ENCODE measurements around the gene IL1RAP.

The IL1RAP gene

GRCh38 chr3:190568036-190568435 is 54.2 kb downstream of the IL1RAP start:
- H3K4me3 ChIP-seq (replicated peaks; ENCODE audit: low read depth, low read length): no peak overlapping the region
- peak; percentile 14 for DNase-seq (ENCODE audit: low read depth)
- TF ChIP-seq, protein P1, sequence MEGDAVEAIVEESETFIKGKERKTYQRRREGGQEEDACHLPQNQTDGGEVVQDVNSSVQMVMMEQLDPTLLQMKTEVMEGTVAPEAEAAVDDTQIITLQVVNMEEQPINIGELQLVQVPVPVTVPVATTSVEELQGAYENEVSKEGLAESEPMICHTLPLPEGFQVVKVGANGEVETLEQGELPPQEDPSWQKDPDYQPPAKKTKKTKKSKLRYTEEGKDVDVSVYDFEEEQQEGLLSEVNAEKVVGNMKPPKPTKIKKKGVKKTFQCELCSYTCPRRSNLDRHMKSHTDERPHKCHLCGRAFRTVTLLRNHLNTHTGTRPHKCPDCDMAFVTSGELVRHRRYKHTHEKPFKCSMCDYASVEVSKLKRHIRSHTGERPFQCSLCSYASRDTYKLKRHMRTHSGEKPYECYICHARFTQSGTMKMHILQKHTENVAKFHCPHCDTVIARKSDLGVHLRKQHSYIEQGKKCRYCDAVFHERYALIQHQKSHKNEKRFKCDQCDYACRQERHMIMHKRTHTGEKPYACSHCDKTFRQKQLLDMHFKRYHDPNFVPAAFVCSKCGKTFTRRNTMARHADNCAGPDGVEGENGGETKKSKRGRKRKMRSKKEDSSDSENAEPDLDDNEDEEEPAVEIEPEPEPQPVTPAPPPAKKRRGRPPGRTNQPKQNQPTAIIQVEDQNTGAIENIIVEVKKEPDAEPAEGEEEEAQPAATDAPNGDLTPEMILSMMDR (IDR thresholded peaks at IDR 0.05; ENCODE audit: low read length, missing control alignments): no peak

DNA sequence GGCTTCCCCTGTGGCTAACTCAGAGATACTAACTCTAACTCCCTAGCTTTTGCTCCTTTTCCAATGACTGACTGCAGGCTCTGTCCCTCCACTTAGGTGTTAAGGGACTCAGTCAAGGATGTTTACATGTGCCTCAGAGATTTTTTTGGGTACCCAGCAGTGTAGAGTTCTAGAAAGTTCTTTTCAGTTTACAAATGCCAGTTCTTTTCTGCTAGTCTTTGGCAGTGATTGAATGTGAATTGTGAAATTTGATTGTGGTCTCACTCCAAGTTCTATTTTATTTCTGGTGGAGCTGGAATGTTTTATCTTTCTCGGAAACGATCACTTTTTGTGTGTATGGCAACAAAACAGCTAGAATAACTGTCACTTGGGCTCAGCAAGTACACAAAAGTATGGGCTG is 60.6 kb downstream of the IL1RAP start:
- TF ChIP-seq, protein P1 (IDR thresholded peaks at IDR 0.05; ENCODE audit: low read length, missing control alignments): no peak
- H3K4me3 ChIP-seq (replicated peaks; ENCODE audit: low read depth, low read length): no peak overlapping the region
- DNase-seq (ENCODE audit: low read depth): peak; percentile 38

- TF ChIP-seq, protein P1 (IDR thresholded peaks at IDR 0.05; ENCODE audit: low read length, missing control alignments): no peak
- no peak overlapping the region for H3K4me3 ChIP-seq (replicated peaks; ENCODE audit: low read depth, low read length)
- DNase-seq (ENCODE audit: low read depth): no peak
These were observed 61.7 kb downstream of the IL1RAP start for GRCh38 chr3:190575437-190576185.

- TF ChIP-seq, protein P1 (IDR thresholded peaks at IDR 0.05; ENCODE audit: low read length, missing control alignments): no peak
- no peak for DNase-seq (ENCODE audit: low read depth)
- no peak overlapping the region for H3K4me3 ChIP-seq (replicated peaks; ENCODE audit: low read depth, low read length)
These were observed 63.3 kb downstream of the IL1RAP start for GRCh38 chr3:190577225-190577624.

DNA sequence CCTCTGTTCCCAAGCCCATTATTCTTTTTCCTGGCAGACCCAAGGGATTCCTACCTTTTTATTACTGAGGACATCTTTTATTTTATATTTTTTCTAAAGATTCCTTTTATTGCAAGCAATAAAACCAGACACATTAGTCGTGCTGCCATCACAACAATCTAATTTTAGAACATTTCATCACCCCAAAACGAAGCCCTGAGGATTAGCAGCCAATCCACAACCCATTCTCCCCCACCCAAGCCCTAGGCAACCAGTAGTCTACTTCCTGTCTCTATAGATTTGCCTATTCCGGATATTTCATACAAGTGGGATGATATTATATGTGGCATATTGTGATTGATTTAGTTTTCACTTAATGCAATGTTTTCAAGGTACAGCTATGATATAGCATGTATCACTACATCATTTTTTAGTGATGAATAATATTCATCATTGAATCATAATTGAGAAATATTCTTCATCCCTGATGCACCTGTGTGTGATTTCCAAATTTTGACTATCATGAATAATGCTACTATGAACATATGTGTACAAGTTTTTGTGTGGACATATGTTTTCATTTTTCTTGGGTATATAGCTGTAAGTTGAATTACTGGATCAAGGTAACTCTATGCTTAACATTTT is 65.7 kb downstream of the IL1RAP start:
- TF ChIP-seq, protein P1 (IDR thresholded peaks at IDR 0.05; ENCODE audit: low read length, missing control alignments): no peak

DNA sequence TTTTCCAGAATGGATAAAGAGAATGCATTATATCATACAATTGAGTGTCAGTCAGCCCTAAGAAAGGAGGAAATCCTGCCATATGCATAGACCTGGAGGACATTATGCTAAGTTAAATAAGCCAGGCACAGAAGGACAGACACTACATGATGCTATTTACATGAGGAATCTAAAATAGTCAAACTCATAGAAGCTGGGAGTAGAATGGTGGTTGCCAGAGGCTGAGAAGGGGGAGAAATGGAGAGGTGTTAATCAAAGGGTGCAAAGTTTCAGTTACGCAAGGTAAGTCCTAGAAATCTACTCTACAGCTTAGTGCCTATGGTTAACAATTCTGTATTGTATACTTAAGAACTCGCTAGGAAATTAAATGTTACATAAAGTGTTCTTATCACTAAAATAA is 66.5 kb downstream of the IL1RAP start:
- TF ChIP-seq, protein P1 (IDR thresholded peaks at IDR 0.05; ENCODE audit: low read length, missing control alignments): no peak
- H3K4me3 ChIP-seq (replicated peaks; ENCODE audit: low read depth, low read length): no peak overlapping the region
- DNase-seq (ENCODE audit: low read depth): no peak

More for the DNA sequence above, 65.7 kb downstream of the IL1RAP start:
- H3K4me3 ChIP-seq (replicated peaks; ENCODE audit: low read depth, low read length): no peak overlapping the region
- no peak for DNase-seq (ENCODE audit: low read depth)

All from fibroblast of pulmonary artery (primary cell).